GM06990 (cell line): ENCODE measurements around the gene AGER.

ENCODE experiments used
- DNase-seq: peaks from one replicate; pipeline ENCODE4 v3.0.0-alpha.2; 2011; ENCODE audit not compliant: insufficient read length; ENCODE audit errors: extremely low read depth
- H3K27me3 ChIP-seq: replicated peaks from 2 replicates; pipeline ENCODE4 v1.6.0; 2011; ENCODE audit warnings: low read length; ENCODE audit not compliant: control insufficient read depth, insufficient read depth
- H3K36me3 ChIP-seq: 2 replicates; pipeline ENCODE4 v1.5.1; 2011; ENCODE audit warnings: low read length; ENCODE audit not compliant: control insufficient read depth, insufficient read depth
- H3K4me3 ChIP-seq: replicated peaks from 2 replicates; pipeline ENCODE4 v1.5.1; 2011; ENCODE audit warnings: low read depth, mild to moderate bottlenecking, control low read depth, low read length
- TF ChIP-seq, protein P1 (sequence below): IDR thresholded peaks from 2 replicates; pipeline ENCODE4 v1.5.1; 2011; ENCODE audit warnings: low read length, control low read depth, mild to moderate bottlenecking, inconsistent platforms; ENCODE audit not compliant: insufficient read depth, poor library complexity, severe bottlenecking

AGER gene

GRCh38 chr6:32192608-32193039 lies 8.6 kb upstream of the AGER start, which contains the start of gene GPSM3:
TSS of gene GPSM3 (minus strand) at chr6:32192643. CDS start at chr6:32192513, 130 bp downstream.
- peak; percentile 81 for DNase-seq
- Histone ChIP-seq H3K27me3 (no peaks in the 10 kb centered on the region), H3K4me3 (peak within 1 kb of the TSS; percentile 92), H3K36me3 (no peaks in the 10 kb centered on the region; the same call in none of the 2 replicates)
- TF ChIP-seq, protein P1, sequence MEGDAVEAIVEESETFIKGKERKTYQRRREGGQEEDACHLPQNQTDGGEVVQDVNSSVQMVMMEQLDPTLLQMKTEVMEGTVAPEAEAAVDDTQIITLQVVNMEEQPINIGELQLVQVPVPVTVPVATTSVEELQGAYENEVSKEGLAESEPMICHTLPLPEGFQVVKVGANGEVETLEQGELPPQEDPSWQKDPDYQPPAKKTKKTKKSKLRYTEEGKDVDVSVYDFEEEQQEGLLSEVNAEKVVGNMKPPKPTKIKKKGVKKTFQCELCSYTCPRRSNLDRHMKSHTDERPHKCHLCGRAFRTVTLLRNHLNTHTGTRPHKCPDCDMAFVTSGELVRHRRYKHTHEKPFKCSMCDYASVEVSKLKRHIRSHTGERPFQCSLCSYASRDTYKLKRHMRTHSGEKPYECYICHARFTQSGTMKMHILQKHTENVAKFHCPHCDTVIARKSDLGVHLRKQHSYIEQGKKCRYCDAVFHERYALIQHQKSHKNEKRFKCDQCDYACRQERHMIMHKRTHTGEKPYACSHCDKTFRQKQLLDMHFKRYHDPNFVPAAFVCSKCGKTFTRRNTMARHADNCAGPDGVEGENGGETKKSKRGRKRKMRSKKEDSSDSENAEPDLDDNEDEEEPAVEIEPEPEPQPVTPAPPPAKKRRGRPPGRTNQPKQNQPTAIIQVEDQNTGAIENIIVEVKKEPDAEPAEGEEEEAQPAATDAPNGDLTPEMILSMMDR: no peak

DNA sequence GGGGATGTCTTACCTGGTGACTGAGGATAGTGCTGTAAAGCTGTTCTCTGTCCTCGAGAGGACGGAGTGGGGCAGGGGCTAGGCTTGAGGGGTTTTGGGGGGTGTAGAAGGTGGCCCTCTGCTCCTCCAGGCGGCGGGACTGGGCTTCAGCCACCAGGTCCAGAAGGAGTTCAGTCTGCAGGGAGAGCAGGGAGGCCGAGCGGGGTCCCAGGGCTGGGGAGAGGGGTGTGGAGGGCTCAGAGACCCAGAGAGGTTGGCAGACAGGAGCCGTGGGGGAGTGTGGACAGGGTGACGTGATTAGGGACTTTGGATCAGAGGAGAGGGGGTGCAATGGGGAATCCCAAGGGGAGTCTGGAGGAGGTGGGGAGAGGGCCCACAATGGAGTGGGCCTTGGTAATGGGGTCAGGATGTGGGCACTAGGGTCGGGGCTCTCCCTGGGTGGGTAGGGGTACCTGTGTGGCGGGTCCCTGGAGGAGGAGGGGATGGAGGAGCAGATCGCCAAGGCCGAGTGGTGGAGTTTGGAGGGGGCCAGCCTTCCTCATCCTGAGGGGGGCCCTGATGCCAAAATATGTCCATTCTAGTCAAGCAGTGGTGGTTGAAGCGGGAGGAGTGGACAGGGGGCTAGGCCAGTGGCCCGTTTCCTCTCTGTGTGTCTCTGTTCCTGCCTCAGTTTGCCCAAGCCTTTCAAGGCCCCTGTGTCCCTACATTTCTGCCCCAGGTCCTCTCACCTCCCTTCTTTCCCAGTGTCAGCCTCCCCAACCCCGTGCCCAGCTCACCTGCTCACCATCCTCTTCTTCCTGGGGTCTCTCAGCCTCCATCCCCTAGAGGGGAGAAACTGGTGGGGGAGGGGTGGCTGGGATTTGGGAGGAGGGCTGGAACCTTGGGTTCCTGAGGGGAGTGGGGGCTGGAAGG lies 7.9 kb upstream of the AGER start:
- TF ChIP-seq, protein P1: no peak
- no peak for DNase-seq
- H3K4me3 ChIP-seq: peak overlapping the region; percentile 92
- H3K27me3 ChIP-seq: no peaks in the 10 kb centered on the region
- peaks cover 5% of the 10 kb centered on the region for H3K36me3 ChIP-seq

- H3K4me3 ChIP-seq: peak overlapping the region; percentile 92
Measured at GRCh38 chr6:32190911-32191677, 7.0 kb upstream of the AGER start.

DNA sequence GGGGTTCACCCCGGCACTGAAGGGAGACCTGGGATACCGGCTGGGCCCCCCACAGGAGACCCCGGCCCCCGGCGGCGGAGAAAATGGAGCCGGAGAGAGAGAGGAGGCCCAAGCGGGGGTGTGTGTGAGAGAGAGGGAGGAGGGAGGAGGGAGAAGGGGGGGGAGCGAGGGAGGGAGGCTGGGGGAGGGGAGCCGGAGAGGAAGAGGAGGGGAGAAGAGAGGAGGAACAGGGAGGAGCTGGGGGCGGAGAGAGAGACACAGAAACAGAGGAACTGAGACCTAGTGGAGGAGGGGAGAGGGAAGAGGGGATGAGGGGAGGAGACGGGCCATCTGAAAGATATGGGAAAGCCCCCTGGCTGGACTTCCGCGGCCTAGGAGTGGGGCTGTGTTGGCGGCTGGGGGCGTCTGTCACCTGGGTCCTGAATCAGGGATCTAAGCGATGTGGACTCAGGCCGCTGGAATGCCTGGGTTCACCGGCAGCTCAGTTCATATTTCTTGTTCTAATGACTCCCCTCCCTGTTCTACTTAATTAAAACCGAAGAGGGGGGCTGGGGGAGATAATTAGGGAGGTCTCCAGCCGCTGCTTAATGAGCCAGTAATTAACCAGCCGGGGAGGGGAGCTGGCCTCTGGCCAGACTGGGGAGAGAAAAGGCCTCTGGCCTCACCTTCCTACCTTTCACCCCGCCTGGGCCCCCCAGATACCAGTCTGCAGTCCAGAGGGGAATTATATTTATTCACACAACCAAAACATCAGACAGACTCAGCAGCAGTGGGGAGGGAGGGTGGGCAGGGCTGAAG lies 6.2 kb upstream of the AGER start, which contains the start of gene PBX2:
PBX2 (minus strand) TSS at position 149 of the 798 bp plus-strand sequence. CDS start 287 bp downstream, outside the sequence.
- TF ChIP-seq, protein P1: no peak
- peak within 1 kb of the TSS; percentile 92 for H3K4me3 ChIP-seq
- DNase-seq: peak; percentile 85
- no peaks in the 10 kb centered on the region for H3K27me3 ChIP-seq
- peaks cover 12% of the 10 kb centered on the region for H3K36me3 ChIP-seq

More at GRCh38 chr6:32190911-32191677, 7.0 kb upstream of the AGER start:
- no peaks in the 10 kb centered on the region for H3K27me3 ChIP-seq
- peaks cover 12% of the 10 kb centered on the region for H3K36me3 ChIP-seq
- no peak for DNase-seq
- TF ChIP-seq, protein P1: no peak

DNA sequence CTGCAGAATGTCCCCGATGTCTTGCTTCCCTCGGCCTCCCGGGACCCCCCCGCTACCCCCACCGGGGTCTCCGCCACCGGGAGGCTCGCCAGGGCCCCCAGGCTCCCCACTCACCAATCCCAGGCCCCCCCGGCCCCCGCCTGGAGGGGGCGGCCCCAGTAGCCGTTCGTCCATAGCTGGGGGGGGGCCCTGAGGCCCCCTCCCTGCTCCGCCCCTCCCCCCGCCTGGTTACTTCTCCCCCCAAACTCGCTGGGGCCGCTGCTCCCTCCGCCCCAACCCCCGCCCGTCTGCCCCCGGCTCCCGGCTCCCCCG lies 5.6 kb upstream of the AGER start:
- TF ChIP-seq, protein P1: no peak
- no peak for DNase-seq
- peak overlapping the region; percentile 92 for H3K4me3 ChIP-seq
- H3K27me3 ChIP-seq: no peaks in the 10 kb centered on the region
- peaks cover 12% of the 10 kb centered on the region for H3K36me3 ChIP-seq
